K562 (cell line): ENCODE measurements around the gene ITSN1. TPM values are rescaled to one million over a fixed set of nuclear protein-coding genes. Genes with fewer than 3 reads are reported as not detected.

Experiments
- ADNP ChIP-seq: fragments of 200-800 bp; sonication (Bioruptor generic); IDR thresholded peaks from 2 replicates; pipeline ENCODE4 v1.6.1; 2016; ENCODE audit warnings: missing genetic modification characterization, missing compliant biosample characterization
- HCFC1 ChIP-seq: IDR thresholded peaks from 2 replicates; pipeline ENCODE4 v1.6.1; 2012; ENCODE audit warnings: low read depth, low read length, improper control_type of control experiment
- MIER1 ChIP-seq: fragments of 450-650 bp; IDR thresholded peaks from 2 replicates; pipeline ENCODE4 v1.6.1; 2016; ENCODE audit warnings: antibody characterized with exemption, mild to moderate bottlenecking, low read depth
- NFXL1 ChIP-seq: fragments of 450-650 bp; formaldehyde crosslinking; IDR thresholded peaks from 2 replicates; pipeline ENCODE4 v1.4.0; 2021; ENCODE audit warnings: mild to moderate bottlenecking
- SMARCC2 ChIP-seq: fragments of 450-650 bp; IDR thresholded peaks from 2 replicates; pipeline ENCODE4 v1.6.1; 2017; ENCODE audit warnings: antibody characterized with exemption, moderate library complexity, mild to moderate bottlenecking, low read depth
- SOX6 ChIP-seq: fragments of 450-650 bp; IDR thresholded peaks from 2 replicates; pipeline ENCODE4 v1.6.1; 2014; ENCODE audit warnings: mild to moderate bottlenecking
- TOE1 ChIP-seq, 2 experiments: fragments of 450-650 bp in 1 of 2; sonication (generic) in 1 of 2; formaldehyde crosslinking in 1 of 2; IDR thresholded peaks; 2 replicates each; pipeline versions ENCODE4 v1.7.1 to v1.8.0; 2016 to 2022; ENCODE audit warnings: borderline replicate concordance in 2 of 2, mild to moderate bottlenecking in 2 of 2, antibody characterized with exemption in 1 of 2, inconsistent platforms in 1 of 2, low read depth in 1 of 2, missing genetic modification reagents in 1 of 2, moderate library complexity in 1 of 2
- ZBTB49 ChIP-seq: sonication (generic); formaldehyde crosslinking; IDR thresholded peaks from 2 replicates; pipeline ENCODE4 v1.8.0; 2022; ENCODE audit warnings: missing genetic modification reagents, mild to moderate bottlenecking, borderline replicate concordance
- ZNF124 ChIP-seq: sonication (generic); formaldehyde crosslinking; IDR thresholded peaks from 2 replicates; pipeline ENCODE4 v1.8.1; 2022; ENCODE audit warnings: missing genetic modification reagents
- ZNF318 ChIP-seq, 2 experiments: fragments of 450-650 bp; IDR thresholded peaks; 2 replicates each; pipeline ENCODE4 v1.6.1; 2016; ENCODE audit warnings: mild to moderate bottlenecking in 2 of 2, borderline replicate concordance in 1 of 2, low read depth in 1 of 2, moderate library complexity in 1 of 2
- ZNF444 ChIP-seq: fragments of 250-450 bp; sonication (Bioruptor Pico); IDR thresholded peaks from 2 replicates; pipeline ENCODE4 v1.4.0; 2020; ENCODE audit warnings: mild to moderate bottlenecking, moderate library complexity
- ZNF589 ChIP-seq: fragments of 200-800 bp; sonication (Bioruptor generic); IDR thresholded peaks from 2 replicates; pipeline ENCODE4 v1.6.1; 2016; ENCODE audit warnings: low read depth, missing genetic modification characterization, missing compliant biosample characterization
- ZNF655 ChIP-seq: fragments of 250-450 bp; sonication (Bioruptor Pico); IDR thresholded peaks from 2 replicates; pipeline ENCODE4 v1.5.0; 2021
- ZNF766 ChIP-seq: fragments of 200-800 bp; sonication (Bioruptor generic); conservative IDR thresholded peaks from 2 replicates; pipeline ENCODE4 v1.6.1; 2016; ENCODE audit warnings: missing genetic modification characterization, missing compliant biosample characterization
- polyA plus RNA-seq, 8 experiments: library from polyadenylated mRNA; depleted of rRNA in 4 of 8; stranded (reverse) in 5 of 8; unstranded in 3 of 8; fragments of >200 nt; fragmentation: Nextera tagmentation in 2 of 8; fragmentation: Illumina TruSeq in 1 of 8; extraction: Ambion mirVana in 2 of 8; extraction: Trizol in 1 of 8; gene quantifications; 2 replicates each; pipeline versions ENCODE4 v1.2.1 to v1.2.3, GENCODE V29; 2011 to 2014; ENCODE audit warnings: inconsistent platforms in 1 of 8, missing spikeins in 1 of 8
- total RNA-seq, 7 experiments: library from RNA; depleted of rRNA in 6 of 7; stranded (reverse); fragments of >200 nt in 6 of 7; fragmentation: Illumina TruSeq in 2 of 7; extraction: Trizol in 2 of 7; gene quantifications; 2 replicates each; pipeline versions ENCODE4 v1.2.1 to v1.2.3, GENCODE V29; 2011 to 2021; ENCODE audit warnings: low replicate concordance in 1 of 7

Gene ITSN1
- total and polyA plus RNA-seq, 9 of the 15 experiments (the other 6 are each of a cell fraction or from before 2014, with no cell fraction given), result 1.1 to 12.6 (median 4.8) TPM

- TF ChIP-seq ZNF124 (CRISPR knock-in tag), result no peak
- no peak for TF ChIP-seq MIER1
- no peak for TF ChIP-seq SMARCC2
- peak in 1 of 2 experiments; percentile 16; a peak in 1 of 4 replicates for TF ChIP-seq ZNF318 (IDR thresholded peaks at IDR 0.05; ENCODE audit: borderline replicate concordance in 1 of 2, low read depth in 1 of 2)
- TF ChIP-seq ZNF655 (CRISPR knock-in tag), result no peak
- no peak for TF ChIP-seq ADNP (tag)
- peak; percentile 78 for TF ChIP-seq TOE1 (IDR thresholded peaks at IDR 0.05; ENCODE audit: borderline replicate concordance)
- TF ChIP-seq TOE1 (CRISPR knock-in tag; IDR thresholded peaks at IDR 0.05; ENCODE audit: borderline replicate concordance, low read depth), result no peak
- no peak for TF ChIP-seq ZNF589 (CRISPR knock-in tag)
- TF ChIP-seq SOX6, result 0 out of 2 replicates have a peak, but pooled peaks have one; percentile 8
- TF ChIP-seq NFXL1 (CRISPR knock-in tag), result no peak
- no peak for TF ChIP-seq ZNF444 (CRISPR knock-in tag)
- TF ChIP-seq ZBTB49 (CRISPR knock-in tag), result no peak
- no peak for TF ChIP-seq ZNF766 (CRISPR knock-in tag)
- TF ChIP-seq HCFC1, result no peak; the same call in 1 of the 2 replicates
Observed at GRCh38 chr21:33642027-33642895, at the start of gene ITSN1 (continued).
